ENCODE results near the gene TMTC2.

Gene TMTC2

DNA sequence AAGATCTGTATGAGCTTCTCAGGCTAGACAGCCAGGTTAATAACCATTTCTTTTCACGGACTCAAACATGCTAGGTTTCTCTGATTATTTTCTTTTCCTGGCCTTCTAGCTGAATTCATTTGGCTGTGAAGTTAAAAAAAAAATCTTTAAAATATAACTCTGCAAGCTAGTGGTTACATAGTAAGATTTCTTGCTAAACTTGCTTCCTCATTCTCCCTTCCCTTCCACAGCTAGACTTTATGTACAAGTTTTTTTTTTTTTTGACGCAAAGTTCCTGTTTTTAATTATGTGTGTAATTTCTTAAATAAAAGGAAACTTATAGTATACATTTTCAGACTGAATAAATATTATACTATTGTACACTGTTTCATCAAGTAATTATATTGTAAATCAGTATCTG lies 145.4 kb downstream of the TMTC2 start:
- Histone ChIP-seq H3K9me3 (ENCODE audit: low read length) (no peaks in the 10 kb centered on the region), H3F3A (ENCODE audit: insufficient read depth, low read length) (no peaks in the 10 kb centered on the region), H3K9ac (ENCODE audit: low read length) (no peak overlapping the region), H3K4me2 (ENCODE audit: low read length) (no peak overlapping the region), H3K9me2 (ENCODE audit: low read depth, low read length) (no peaks in the 10 kb centered on the region), H3K36me3 (ENCODE audit: insufficient read depth, low read length) (no peaks in the 10 kb centered on the region), H3K4me1 (ENCODE audit: insufficient read depth, low read length, severe bottlenecking) (peaks cover 6% of the 10 kb centered on the region), H3K27me3 (ENCODE audit: insufficient read depth, low read length) (no peaks in the 10 kb centered on the region), H4K20me1 (ENCODE audit: insufficient read depth, low read length) (no peaks in the 10 kb centered on the region), H3K27ac (ENCODE audit: low read depth, low read length, poor library complexity, severe bottlenecking) (no peak overlapping the region), H2AFZ (ENCODE audit: low read length) (no peak overlapping the region), H3K79me2 (ENCODE audit: insufficient read depth, low read length) (no peaks in the 10 kb centered on the region), H3K4me3 (ENCODE audit: low read depth, low read length, poor library complexity, severe bottlenecking) (no peak overlapping the region)
- TF ChIP-seq, protein P1, sequence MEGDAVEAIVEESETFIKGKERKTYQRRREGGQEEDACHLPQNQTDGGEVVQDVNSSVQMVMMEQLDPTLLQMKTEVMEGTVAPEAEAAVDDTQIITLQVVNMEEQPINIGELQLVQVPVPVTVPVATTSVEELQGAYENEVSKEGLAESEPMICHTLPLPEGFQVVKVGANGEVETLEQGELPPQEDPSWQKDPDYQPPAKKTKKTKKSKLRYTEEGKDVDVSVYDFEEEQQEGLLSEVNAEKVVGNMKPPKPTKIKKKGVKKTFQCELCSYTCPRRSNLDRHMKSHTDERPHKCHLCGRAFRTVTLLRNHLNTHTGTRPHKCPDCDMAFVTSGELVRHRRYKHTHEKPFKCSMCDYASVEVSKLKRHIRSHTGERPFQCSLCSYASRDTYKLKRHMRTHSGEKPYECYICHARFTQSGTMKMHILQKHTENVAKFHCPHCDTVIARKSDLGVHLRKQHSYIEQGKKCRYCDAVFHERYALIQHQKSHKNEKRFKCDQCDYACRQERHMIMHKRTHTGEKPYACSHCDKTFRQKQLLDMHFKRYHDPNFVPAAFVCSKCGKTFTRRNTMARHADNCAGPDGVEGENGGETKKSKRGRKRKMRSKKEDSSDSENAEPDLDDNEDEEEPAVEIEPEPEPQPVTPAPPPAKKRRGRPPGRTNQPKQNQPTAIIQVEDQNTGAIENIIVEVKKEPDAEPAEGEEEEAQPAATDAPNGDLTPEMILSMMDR (IDR thresholded peaks at IDR 0.05; ENCODE audit: low read length), result no peak
- TF ChIP-seq EZH2 (IDR thresholded peaks at IDR 0.05; ENCODE audit: borderline replicate concordance, low read length), result no peak

DNA sequence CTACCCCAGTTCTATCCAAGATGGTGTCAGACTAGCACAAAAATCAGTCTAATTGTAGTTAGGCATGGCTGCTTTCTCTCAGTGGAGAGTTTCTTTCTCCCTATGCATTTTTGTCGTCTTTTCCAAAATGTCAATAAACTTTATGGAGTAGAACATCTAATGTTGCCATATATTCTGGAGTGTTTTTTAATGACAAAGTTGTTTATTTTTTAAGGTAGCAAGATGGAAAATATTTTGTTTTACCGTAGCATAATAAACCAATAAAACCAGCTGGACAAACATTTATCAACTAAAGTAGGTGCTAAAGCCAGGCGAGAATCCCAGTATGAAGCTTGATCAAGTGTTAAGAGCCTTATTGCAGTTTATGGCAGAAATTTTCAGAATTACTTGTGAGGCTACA lies 146.3 kb downstream of the TMTC2 start:
- H4K20me1 ChIP-seq (ENCODE audit: insufficient read depth, low read length), result no peaks in the 10 kb centered on the region
- no peaks in the 10 kb centered on the region for H3K36me3 ChIP-seq (ENCODE audit: insufficient read depth, low read length)
- H2AFZ ChIP-seq (ENCODE audit: low read length), result no peak overlapping the region
- peaks cover 6% of the 10 kb centered on the region for H3K4me1 ChIP-seq (ENCODE audit: insufficient read depth, low read length, severe bottlenecking)
- H3K9ac ChIP-seq (ENCODE audit: low read length), result no peak overlapping the region
- H3K4me3 ChIP-seq (ENCODE audit: low read depth, low read length, poor library complexity, severe bottlenecking), result no peak overlapping the region
- TF ChIP-seq, protein P1 (IDR thresholded peaks at IDR 0.05; ENCODE audit: low read length), result no peak
- no peak for TF ChIP-seq EZH2 (IDR thresholded peaks at IDR 0.05; ENCODE audit: borderline replicate concordance, low read length)
- H3K27ac ChIP-seq (ENCODE audit: low read depth, low read length, poor library complexity, severe bottlenecking), result no peak overlapping the region
- H3K4me2 ChIP-seq (ENCODE audit: low read length), result no peak overlapping the region
- no peaks in the 10 kb centered on the region for H3K9me2 ChIP-seq (ENCODE audit: low read depth, low read length)
- H3F3A ChIP-seq (ENCODE audit: insufficient read depth, low read length), result no peaks in the 10 kb centered on the region
- no peaks in the 10 kb centered on the region for H3K9me3 ChIP-seq (ENCODE audit: low read length)
- no peaks in the 10 kb centered on the region for H3K27me3 ChIP-seq (ENCODE audit: insufficient read depth, low read length)
- no peaks in the 10 kb centered on the region for H3K79me2 ChIP-seq (ENCODE audit: insufficient read depth, low read length)

DNA sequence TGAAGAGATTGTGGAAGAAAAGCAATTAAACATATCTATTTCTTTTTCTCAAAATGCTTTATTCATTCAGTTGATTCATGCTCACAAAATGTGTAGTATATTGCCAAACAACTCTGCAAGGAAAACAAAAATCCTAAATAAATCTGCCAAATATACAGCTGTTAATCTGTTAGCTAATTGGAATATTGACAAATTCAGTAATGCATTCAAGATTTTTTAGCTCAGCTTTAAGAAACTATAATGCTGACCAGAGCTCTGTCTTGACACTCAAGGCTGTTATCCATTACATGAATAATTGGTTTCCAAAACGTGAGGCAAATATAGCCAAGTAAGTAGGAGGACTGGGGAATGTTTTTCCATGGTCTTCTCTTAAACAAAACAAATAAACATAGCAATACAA lies 146.8 kb downstream of the TMTC2 start:
- H4K20me1 ChIP-seq (ENCODE audit: insufficient read depth, low read length), result no peaks in the 10 kb centered on the region
- no peaks in the 10 kb centered on the region for H3K9me3 ChIP-seq (ENCODE audit: low read length)
- no peak overlapping the region for H2AFZ ChIP-seq (ENCODE audit: low read length)
- H3F3A ChIP-seq (ENCODE audit: insufficient read depth, low read length), result no peaks in the 10 kb centered on the region
- TF ChIP-seq, protein P1 (IDR thresholded peaks at IDR 0.05; ENCODE audit: low read length), result no peak
- no peak for TF ChIP-seq EZH2 (IDR thresholded peaks at IDR 0.05; ENCODE audit: borderline replicate concordance, low read length)
- no peak overlapping the region for H3K4me2 ChIP-seq (ENCODE audit: low read length)
- H3K4me3 ChIP-seq (ENCODE audit: low read depth, low read length, poor library complexity, severe bottlenecking), result no peak overlapping the region
- peaks cover 6% of the 10 kb centered on the region for H3K4me1 ChIP-seq (ENCODE audit: insufficient read depth, low read length, severe bottlenecking)
- H3K36me3 ChIP-seq (ENCODE audit: insufficient read depth, low read length), result no peaks in the 10 kb centered on the region
- no peak overlapping the region for H3K9ac ChIP-seq (ENCODE audit: low read length)
- no peaks in the 10 kb centered on the region for H3K79me2 ChIP-seq (ENCODE audit: insufficient read depth, low read length)
- no peaks in the 10 kb centered on the region for H3K9me2 ChIP-seq (ENCODE audit: low read depth, low read length)
- no peaks in the 10 kb centered on the region for H3K27me3 ChIP-seq (ENCODE audit: insufficient read depth, low read length)
- H3K27ac ChIP-seq (ENCODE audit: low read depth, low read length, poor library complexity, severe bottlenecking), result no peak overlapping the region
